Mesothelial cell of epicardium (in vitro differentiated cells): ENCODE data around the gene DUSP8. TPM values are rescaled to one million over a fixed set of nuclear protein-coding genes. Genes with fewer than 3 reads are reported as not detected.
"Not testable (repeated sequence)": the region's sequence is repeated elsewhere in the genome, so short reads cannot be mapped to it uniquely, and the experiment has no call there.

ENCODE experiments used
- DNase-seq, 2 experiments: peaks; one replicate each; pipeline ENCODE4 v3.0.0; 2021; ENCODE audit warnings: low spot score in 2 of 2; ENCODE audit not compliant: unreplicated experiment in 2 of 2
- H3K27ac Mint-ChIP-seq: 2 replicates; pipeline ENCODE4 v1.8.0; 2021; ENCODE audit warnings: mixed read lengths
- H3K27me3 Mint-ChIP-seq: 2 replicates; pipeline ENCODE4 v1.8.0; 2021; ENCODE audit warnings: low read depth, mixed read lengths
- H3K36me3 Mint-ChIP-seq: 2 replicates; pipeline ENCODE4 v1.8.0; 2021; ENCODE audit warnings: mixed read lengths
- H3K4me1 Mint-ChIP-seq: 2 replicates; pipeline ENCODE4 v1.8.0; 2021; ENCODE audit warnings: mixed read lengths
- H3K4me3 Mint-ChIP-seq: 2 replicates; pipeline ENCODE4 v1.8.0; 2021; ENCODE audit warnings: mild to moderate bottlenecking, moderate library complexity, mixed read lengths
- H3K9me3 Mint-ChIP-seq: 2 replicates; pipeline ENCODE4 v1.8.0; 2021; ENCODE audit warnings: mixed read lengths
- CTCF ChIP-seq: fragments of 200-600 bp; sonication (generic); IDR thresholded peaks from one replicate; pipeline ENCODE4 v1.5.0; 2021; ENCODE audit warnings: antibody characterized with exemption; ENCODE audit not compliant: unreplicated experiment
- total RNA-seq: library from RNA; stranded (reverse); gene quantifications from 3 replicates; pipeline ENCODE4 v1.2.1, GENCODE V29; 2021

DUSP8 gene
- total RNA-seq, 1 donor from 2014 or later = 9.1 TPM

DNA sequence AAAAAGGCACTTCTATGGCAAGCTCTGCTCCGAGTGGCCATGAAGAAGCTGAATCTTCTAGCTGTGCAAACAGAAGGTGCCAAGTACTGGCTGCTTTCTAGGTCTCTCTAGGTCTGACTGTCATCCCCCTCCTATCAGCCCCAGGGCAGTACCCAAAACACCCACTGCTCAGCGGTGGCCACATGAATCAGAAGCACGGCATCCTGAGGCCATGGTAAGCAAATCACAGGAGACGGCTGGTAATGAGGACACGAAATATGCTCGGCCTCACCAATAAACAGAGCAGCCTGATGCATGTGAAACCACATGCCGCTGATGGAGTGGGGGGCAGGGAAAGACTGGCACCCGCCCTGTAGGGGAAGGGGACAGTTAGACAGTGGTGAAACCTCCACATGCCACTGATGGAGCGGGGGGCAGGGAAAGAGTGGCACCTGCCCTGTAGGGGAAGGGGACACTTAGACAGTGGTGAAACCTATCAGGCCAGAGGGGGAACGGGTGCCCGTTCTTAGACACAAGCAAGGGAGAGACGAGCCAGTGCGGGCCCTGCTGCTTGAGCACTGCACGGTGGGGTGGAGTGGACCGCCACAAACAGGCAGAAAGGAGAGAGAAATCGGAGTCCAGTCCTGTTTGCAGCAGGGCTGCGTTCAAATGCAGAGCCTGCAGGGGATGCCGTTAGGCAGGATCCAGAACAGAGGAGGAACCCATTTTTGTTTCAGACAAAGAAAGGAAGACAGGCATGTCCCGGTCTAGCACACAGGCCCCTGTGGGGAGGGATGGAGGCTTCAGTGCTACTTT is 55.6 kb downstream of the DUSP8 start:
- no peak overlapping the region for H3K4me3 Mint-ChIP-seq
- DNase-seq = no peak

DNA sequence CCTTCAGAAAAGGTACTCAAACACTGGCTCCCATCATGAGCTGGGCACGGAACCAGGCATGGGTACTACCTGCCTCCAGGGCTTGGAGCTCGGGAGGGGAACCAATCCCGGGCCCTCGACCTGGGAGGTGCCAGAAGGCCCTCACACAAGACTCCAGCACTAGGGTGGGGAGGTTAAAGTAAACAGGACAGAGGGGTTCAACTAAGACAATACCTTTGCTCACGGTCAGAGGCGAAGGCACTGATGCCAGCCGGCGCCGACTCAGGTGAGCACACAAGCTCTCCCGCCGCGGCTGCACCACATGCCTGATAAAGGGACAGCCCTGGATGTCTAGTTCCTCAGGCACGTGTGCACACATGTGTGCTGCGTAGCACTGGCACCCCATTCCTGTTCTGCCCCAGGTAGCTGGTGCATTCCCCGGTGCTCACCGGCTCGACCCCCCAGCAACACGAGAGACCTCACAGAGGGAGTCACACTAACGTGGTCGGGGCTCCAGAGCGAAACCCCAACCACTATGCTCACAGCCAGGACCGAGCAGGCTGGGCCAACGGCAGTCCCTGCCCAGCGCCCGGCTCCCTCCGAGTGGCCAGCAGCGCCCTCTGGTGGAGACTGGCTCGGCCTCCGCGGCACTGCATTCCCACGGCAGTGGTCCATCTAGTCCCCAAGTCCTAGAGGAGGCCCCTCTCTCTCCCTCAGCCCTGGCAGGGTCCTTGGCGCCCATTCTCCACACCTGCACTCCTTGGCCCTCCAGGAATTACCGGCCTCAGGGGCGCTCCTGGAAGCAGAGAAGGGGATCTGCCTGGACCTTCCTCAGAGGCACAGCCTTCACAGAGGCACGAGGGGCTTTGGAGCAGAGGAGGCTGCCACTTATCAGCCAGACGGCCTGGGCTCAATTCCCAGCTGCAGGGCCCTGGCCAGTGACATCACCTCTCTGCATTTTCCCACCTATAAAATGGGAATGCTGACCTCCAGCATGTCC is 56.7 kb downstream of the DUSP8 start:
- DNase-seq = peak; percentile 74 to 95
- no peaks in the 10 kb centered on the region for H3K36me3 Mint-ChIP-seq
- H3K4me1 Mint-ChIP-seq = peaks cover 2% of the 10 kb centered on the region
- no peaks in the 10 kb centered on the region for H3K27me3 Mint-ChIP-seq
- no peak overlapping the region for H3K4me3 Mint-ChIP-seq
- peak; percentile 97 for TF ChIP-seq CTCF
- no peaks in the 10 kb centered on the region for H3K9me3 Mint-ChIP-seq
- no peak overlapping the region for H3K27ac Mint-ChIP-seq

More for the DNA sequence above, 55.6 kb downstream of the DUSP8 start:
- H3K27ac Mint-ChIP-seq = peak overlapping the region; percentile 2
- no peaks in the 10 kb centered on the region for H3K36me3 Mint-ChIP-seq
- H3K27me3 Mint-ChIP-seq = no peaks in the 10 kb centered on the region
- TF ChIP-seq CTCF = no peak
- no peaks in the 10 kb centered on the region for H3K9me3 Mint-ChIP-seq
- H3K4me1 Mint-ChIP-seq = peaks cover 5% of the 10 kb centered on the region

GRCh38 chr11:1514336-1515061 is 57.6 kb downstream of the DUSP8 start:
- Mint-ChIP-seq H3K27me3 (no peaks in the 10 kb centered on the region), H3K36me3 (no peaks in the 10 kb centered on the region)

GRCh38 chr11:1513326-1514296 is 58.5 kb downstream of the DUSP8 start:
- no peak for DNase-seq
- Mint-ChIP-seq H3K36me3 (no peaks in the 10 kb centered on the region), H3K27ac (peak overlapping the region; percentile 52), H3K27me3 (no peaks in the 10 kb centered on the region), H3K4me3 (no peak overlapping the region), H3K4me1 (peaks cover 11% of the 10 kb centered on the region), H3K9me3 (no peaks in the 10 kb centered on the region)
- TF ChIP-seq CTCF = no peak

More at GRCh38 chr11:1514336-1515061, 57.6 kb downstream of the DUSP8 start:
- DNase-seq = no peak
- no peaks in the 10 kb centered on the region for H3K9me3 Mint-ChIP-seq
- H3K4me1 Mint-ChIP-seq = peaks cover 5% of the 10 kb centered on the region
- no peak overlapping the region for H3K27ac Mint-ChIP-seq
- H3K4me3 Mint-ChIP-seq = no peak overlapping the region
- no peak for TF ChIP-seq CTCF

DNA sequence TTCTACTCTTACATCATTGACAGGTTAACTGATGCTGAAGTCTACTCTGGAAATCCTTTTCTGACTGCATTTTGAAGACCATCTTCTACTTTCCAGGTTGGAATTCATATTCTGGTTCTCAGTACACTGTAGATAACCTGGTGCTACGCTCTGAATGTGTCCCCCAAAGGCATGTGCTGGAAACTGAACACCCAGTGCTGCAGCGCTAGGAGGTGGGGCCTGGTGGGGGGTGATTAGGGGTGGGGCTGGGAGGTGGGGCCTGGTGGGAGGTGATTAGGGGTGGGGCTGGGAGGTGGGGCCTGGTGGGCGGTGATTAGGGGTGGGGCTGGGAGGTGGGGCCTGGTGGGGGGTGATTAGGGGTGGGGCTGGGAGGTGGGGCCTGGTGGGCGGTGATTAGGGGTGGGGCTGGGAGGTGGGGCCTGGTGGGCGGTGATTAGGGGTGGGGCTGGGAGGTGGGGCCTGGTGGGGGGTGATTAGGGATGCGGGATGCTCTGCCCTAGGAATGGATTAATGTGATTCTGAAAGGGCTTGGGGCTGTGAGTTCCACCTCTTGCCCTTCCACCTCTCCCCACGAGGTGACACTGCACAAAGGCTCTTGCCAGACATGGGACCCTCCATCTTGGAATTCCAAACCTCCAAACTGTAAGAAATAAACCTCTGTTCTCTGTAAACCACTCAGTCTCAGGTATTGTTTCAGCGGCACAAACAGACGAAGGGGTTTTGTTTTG is 59.4 kb downstream of the DUSP8 start:
- peaks cover 11% of the 10 kb centered on the region for H3K4me1 Mint-ChIP-seq
- H3K9me3 Mint-ChIP-seq, H3K4me3 Mint-ChIP-seq, DNase-seq, H3K36me3 Mint-ChIP-seq, H3K27ac Mint-ChIP-seq, H3K27me3 Mint-ChIP-seq: not testable (repeated sequence)
